Measurements from ENCODE around the gene PUS10. TPM values are rescaled to one million over a fixed set of nuclear protein-coding genes. Genes with fewer than 3 reads are reported as not detected.
"Not testable (repeated sequence)": the region's sequence is repeated elsewhere in the genome, so short reads cannot be mapped to it uniquely, and the experiment has no call there.

Gene PUS10
- total RNA-seq, 2 experiments from 2014 or later = 3.3 to 7.5 TPM

DNA sequence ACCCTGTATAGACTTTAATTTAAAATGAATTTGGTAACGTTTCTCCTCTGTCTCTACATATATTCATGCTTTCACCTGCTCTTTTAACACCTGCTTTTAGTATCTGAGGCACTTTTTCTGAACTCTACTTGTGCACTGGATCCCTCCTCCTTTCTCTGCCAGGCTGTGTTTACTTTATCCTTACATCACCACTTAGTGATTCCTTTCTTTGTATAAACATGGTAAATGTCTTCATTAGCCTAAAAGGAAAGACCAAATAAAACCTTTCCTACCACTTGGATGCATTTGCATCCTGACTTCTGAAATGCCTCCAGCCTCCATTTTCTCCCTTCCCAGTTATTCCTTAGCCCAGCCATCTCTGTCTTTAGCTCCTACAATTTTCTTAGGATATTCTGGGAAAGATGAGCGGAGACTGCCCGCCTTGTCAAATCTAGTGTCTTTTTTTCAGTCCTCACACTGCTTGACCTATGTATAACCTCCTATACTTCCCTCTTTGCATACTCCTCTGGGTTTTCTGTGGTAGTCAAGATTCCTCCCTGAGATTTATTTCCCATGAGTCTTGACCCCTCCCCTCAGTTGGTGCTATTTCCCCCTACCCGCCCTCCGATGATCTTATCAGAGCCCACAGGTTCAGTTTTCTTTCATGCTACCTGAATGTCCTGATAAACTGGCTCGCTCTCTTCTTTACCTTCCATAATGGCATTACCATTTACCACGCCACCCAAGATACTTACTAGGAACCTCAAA, 91.9 kb downstream of the PUS10 start:
- H3K9me2 ChIP-seq (ENCODE audit: insufficient read depth, low read length) = no peaks in the 10 kb centered on the region
- no peaks in the 10 kb centered on the region for H3K4me1 ChIP-seq (ENCODE audit: insufficient read depth, low read length, poor library complexity, severe bottlenecking)
- TF ChIP-seq EZH2phosphoT487 (IDR thresholded peaks at IDR 0.05; ENCODE audit: borderline replicate concordance, low read depth, low read length) = no peak
- TF ChIP-seq CTCF (conservative IDR thresholded peaks at IDR 0.05; ENCODE audit: low read length) = no peak
- H3K4me3 ChIP-seq (ENCODE audit: low read depth, low read length, poor library complexity, severe bottlenecking) = no peak overlapping the region
- no TSS peak for BruUV-seq (replicated peaks)
- POLR2A ChIA-PET = interaction anchor here (0.7 to 1.4 kb wide), 4 partner anchors 7 to 176 kb away, joined by 3 read pairs; no protein-coding TSS in a partner anchor
- H2AFZ ChIP-seq (ENCODE audit: low read length) = no peak overlapping the region
- CTCF ChIA-PET (ENCODE audit: unreplicated experiment) = no interaction called here
- H3K27ac ChIP-seq (ENCODE audit: low read depth, low read length, poor library complexity, severe bottlenecking) = no peak overlapping the region
- no peak for DNase-seq (ENCODE audit: low spot score)
- no peaks in the 10 kb centered on the region for H4K20me1 ChIP-seq (ENCODE audit: insufficient read depth, low read length)
- no peak overlapping the region for H3K4me2 ChIP-seq (ENCODE audit: low read length)
- H3K36me3 ChIP-seq (ENCODE audit: insufficient read depth, low read length) = peaks cover 84% of the 10 kb centered on the region
- H3K79me2 ChIP-seq (ENCODE audit: insufficient read depth, low read depth, low read length) = peaks cover 27% of the 10 kb centered on the region; the same call in 1 of the 2 replicates
- H3K9me3 ChIP-seq (ENCODE audit: low read length) = peaks cover 11% of the 10 kb centered on the region; the same call in 1 of the 2 replicates
- intact Hi-C loops (cut with micrococcal nuclease; ENCODE audit: unreplicated experiment) = no loop called here

DNA sequence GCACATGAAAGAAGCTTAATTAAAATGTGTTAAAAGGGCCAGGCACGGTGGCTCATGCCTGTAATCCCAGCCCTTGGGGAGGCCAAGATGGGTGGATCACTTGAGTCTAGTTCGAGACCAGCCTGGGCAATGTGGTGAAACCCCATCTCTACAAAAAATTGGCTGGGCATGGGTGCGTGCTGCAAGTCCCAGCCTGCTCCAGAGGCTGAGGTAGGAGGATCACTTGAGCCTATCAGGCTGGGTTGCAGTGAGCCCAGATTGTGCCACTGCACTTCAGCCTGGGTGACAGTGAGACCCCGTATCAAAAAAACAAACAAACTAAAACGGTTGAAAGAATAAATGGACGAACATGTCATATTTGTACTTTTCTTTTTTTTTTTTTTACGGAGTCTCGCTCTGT, 110.7 kb downstream of the PUS10 start:
- no peak overlapping the region for H3K4me2 ChIP-seq (ENCODE audit: low read length)
- no TSS peak for BruUV-seq (replicated peaks)
- no peaks in the 10 kb centered on the region for H4K20me1 ChIP-seq (ENCODE audit: insufficient read depth, low read length)
- no peaks in the 10 kb centered on the region for H3K4me1 ChIP-seq (ENCODE audit: insufficient read depth, low read length, poor library complexity, severe bottlenecking)
- no peak overlapping the region for H3K4me3 ChIP-seq (ENCODE audit: low read depth, low read length, poor library complexity, severe bottlenecking)
- ChIA-PET POLR2A (no interaction called here), CTCF (ENCODE audit: unreplicated experiment) (no interaction called here)
- H3K9me3 ChIP-seq (ENCODE audit: low read length) = no peaks in the 10 kb centered on the region; the same call in 1 of the 2 replicates
- peaks cover 51% of the 10 kb centered on the region; the same call in 1 of the 2 replicates for H3K79me2 ChIP-seq (ENCODE audit: insufficient read depth, low read depth, low read length)
- H3K9me2 ChIP-seq (ENCODE audit: insufficient read depth, low read length) = no peaks in the 10 kb centered on the region
- intact Hi-C loops (cut with micrococcal nuclease; ENCODE audit: unreplicated experiment) = no loop called here
- H2AFZ ChIP-seq (ENCODE audit: low read length) = no peak overlapping the region
- TF ChIP-seq CTCF (conservative IDR thresholded peaks at IDR 0.05; ENCODE audit: low read length) = no peak
- TF ChIP-seq EZH2phosphoT487 (IDR thresholded peaks at IDR 0.05; ENCODE audit: borderline replicate concordance, low read depth, low read length) = no peak
- H3K36me3 ChIP-seq (ENCODE audit: insufficient read depth, low read length) = peaks cover 96% of the 10 kb centered on the region
- no peak overlapping the region for H3K27ac ChIP-seq (ENCODE audit: low read depth, low read length, poor library complexity, severe bottlenecking)
- no peak for DNase-seq (ENCODE audit: low spot score)

GRCh38 chr2:60906395-60906794, 111.7 kb downstream of the PUS10 start:
- Histone ChIP-seq H4K20me1 (ENCODE audit: insufficient read depth, low read length) (no peaks in the 10 kb centered on the region), H3K79me2 (ENCODE audit: insufficient read depth, low read depth, low read length) (peaks cover 53% of the 10 kb centered on the region), H3K9me3 (ENCODE audit: low read length) (no peaks in the 10 kb centered on the region; the same call in 1 of the 2 replicates), H3K4me2 (ENCODE audit: low read length) (no peak overlapping the region), H3K4me1 (ENCODE audit: insufficient read depth, low read length, poor library complexity, severe bottlenecking) (no peaks in the 10 kb centered on the region), H3K36me3 (ENCODE audit: insufficient read depth, low read length) (peaks cover 96% of the 10 kb centered on the region), H3K4me3 (ENCODE audit: low read depth, low read length, poor library complexity, severe bottlenecking) (no peak overlapping the region), H3K9me2 (ENCODE audit: insufficient read depth, low read length) (no peaks in the 10 kb centered on the region), H3K27ac (ENCODE audit: low read depth, low read length, poor library complexity, severe bottlenecking) (no peak overlapping the region), H2AFZ (ENCODE audit: low read length) (no peak overlapping the region)
- intact Hi-C loops (cut with micrococcal nuclease; ENCODE audit: unreplicated experiment) = no loop called here
- ChIA-PET CTCF (ENCODE audit: unreplicated experiment) (no interaction called here), POLR2A (interaction anchor here (0.6 kb wide), 2 partner anchors 25 to 123 kb away, joined by 3 read pairs; partner anchors contain the start of gene REL)
- BruUV-seq (replicated peaks) = no TSS peak
- no peak for DNase-seq (ENCODE audit: low spot score)
- TF ChIP-seq EZH2phosphoT487 (IDR thresholded peaks at IDR 0.05; ENCODE audit: borderline replicate concordance, low read depth, low read length) (no peak), CTCF (conservative IDR thresholded peaks at IDR 0.05; ENCODE audit: low read length) (no peak)

GRCh38 chr2:60905867-60906266, 112.2 kb downstream of the PUS10 start:
- BruUV-seq (replicated peaks) = not testable (repeated sequence)

More at GRCh38 chr2:60905867-60906266, 112.2 kb downstream of the PUS10 start:
- H3K4me3 ChIP-seq (ENCODE audit: low read depth, low read length, poor library complexity, severe bottlenecking); H2AFZ ChIP-seq (ENCODE audit: low read length); CTCF ChIA-PET (ENCODE audit: unreplicated experiment); H3K4me2 ChIP-seq (ENCODE audit: low read length); H3K9me3 ChIP-seq (ENCODE audit: low read length); H3K4me1 ChIP-seq (ENCODE audit: insufficient read depth, low read length, poor library complexity, severe bottlenecking); DNase-seq (ENCODE audit: low spot score); intact Hi-C loops (cut with micrococcal nuclease; ENCODE audit: unreplicated experiment); H3K27ac ChIP-seq (ENCODE audit: low read depth, low read length, poor library complexity, severe bottlenecking); H4K20me1 ChIP-seq (ENCODE audit: insufficient read depth, low read length); H3K9me2 ChIP-seq (ENCODE audit: insufficient read depth, low read length): not testable (repeated sequence)
- Histone ChIP-seq H3K36me3 (ENCODE audit: insufficient read depth, low read length) (peaks cover 97% of the 10 kb centered on the region), H3K79me2 (ENCODE audit: insufficient read depth, low read depth, low read length) (peaks cover 50% of the 10 kb centered on the region)
- POLR2A ChIA-PET = interaction anchor here (0.6 kb wide), 2 partner anchors 24 to 123 kb away, joined by 3 read pairs; partner anchors contain the start of gene REL
